HG03196 (cell line): ENCODE data around the gene HLA-A.

Source experiments
- ATAC-seq: cut with Tn5 transposase; IDR thresholded peaks from one replicate; pipeline ENCODE4 v1.9.1; 2021; ENCODE audit not compliant: unreplicated experiment

HLA-A gene

GRCh38 chr6:29933955-29934354 lies 8.4 kb upstream of the HLA-A start:
- no peak for ATAC-seq

- ATAC-seq = no peak
Measured at GRCh38 chr6:29935273-29935955, 6.9 kb upstream of the HLA-A start.

- no peak for ATAC-seq
Measured at GRCh38 chr6:29938746-29939508, 3.4 kb upstream of the HLA-A start.

GRCh38 chr6:29941016-29941415 lies 1.3 kb upstream of the HLA-A start:
- ATAC-seq = no peak

- ATAC-seq = no peak
Measured at GRCh38 chr6:29941471-29941870, 861 bp upstream of the HLA-A start.

- no peak for ATAC-seq
Measured at GRCh38 chr6:29941916-29942274, 437 bp upstream of the HLA-A start.

GRCh38 chr6:29943053-29943966 lies 978 bp downstream of the HLA-A start:
- no peak for ATAC-seq

GRCh38 chr6:29945281-29945820 lies 3.0 kb downstream of the HLA-A start:
- ATAC-seq = no peak

- ATAC-seq = no peak
Measured at GRCh38 chr6:29946223-29947076, 4.1 kb downstream of the HLA-A start.

GRCh38 chr6:29947077-29947980 lies 5.0 kb downstream of the HLA-A start:
- ATAC-seq = no peak

GRCh38 chr6:29948277-29948676 lies 5.9 kb downstream of the HLA-A start:
- ATAC-seq = no peak

- ATAC-seq = no peak
Measured at GRCh38 chr6:29949934-29950333, 7.6 kb downstream of the HLA-A start.

- no peak for ATAC-seq
Measured at GRCh38 chr6:29951882-29952281, 9.6 kb downstream of the HLA-A start.

- no peak for ATAC-seq
Measured at GRCh38 chr6:29953001-29953441, 10.7 kb downstream of the HLA-A start.

- ATAC-seq = no peak
Measured at GRCh38 chr6:29953686-29954085, 11.4 kb downstream of the HLA-A start.

GRCh38 chr6:29954272-29954671 lies 11.9 kb downstream of the HLA-A start:
- no peak for ATAC-seq

GRCh38 chr6:29955783-29956182 lies 13.5 kb downstream of the HLA-A start:
- ATAC-seq = no peak

GRCh38 chr6:29956518-29956917 lies 14.2 kb downstream of the HLA-A start:
- no peak for ATAC-seq

GRCh38 chr6:29958046-29958445 lies 15.7 kb downstream of the HLA-A start:
- no peak for ATAC-seq
